ENCODE measurements around the gene TCF7L1. TPM values are rescaled to one million over a fixed set of nuclear protein-coding genes. Genes with fewer than 3 reads are reported as not detected.

The TCF7L1 gene
- polyA plus RNA-seq, 1 donor: 50.7 TPM

DNA sequence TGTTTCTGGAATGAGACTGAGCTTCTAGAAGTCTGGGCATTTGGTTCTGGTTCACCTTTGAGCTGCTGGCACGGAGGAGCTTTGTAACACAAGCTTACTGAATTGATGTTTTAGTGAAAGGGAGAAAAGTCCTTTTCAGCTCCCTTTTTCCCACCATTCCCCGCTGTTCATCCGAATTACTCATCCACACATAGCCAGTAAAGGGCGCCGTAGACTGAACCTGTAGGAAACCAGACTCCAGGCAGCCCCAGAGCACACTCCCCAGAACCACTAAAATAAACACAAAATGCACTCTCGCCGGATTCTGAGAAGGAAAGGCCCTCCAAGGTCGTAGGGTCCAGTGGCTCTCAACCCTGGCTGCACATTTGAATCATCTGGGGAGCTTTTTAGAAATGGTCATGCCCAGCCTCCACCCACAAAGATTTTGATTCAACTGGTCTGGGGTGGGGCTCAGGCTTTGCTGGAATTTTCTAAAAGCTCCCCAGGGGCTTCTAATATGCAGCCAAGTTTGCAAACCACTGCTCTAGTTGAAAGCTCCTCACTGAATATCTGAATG, 29.6 kb downstream of the TCF7L1 start:
- DNase-seq: peak; percentile 46

DNA sequence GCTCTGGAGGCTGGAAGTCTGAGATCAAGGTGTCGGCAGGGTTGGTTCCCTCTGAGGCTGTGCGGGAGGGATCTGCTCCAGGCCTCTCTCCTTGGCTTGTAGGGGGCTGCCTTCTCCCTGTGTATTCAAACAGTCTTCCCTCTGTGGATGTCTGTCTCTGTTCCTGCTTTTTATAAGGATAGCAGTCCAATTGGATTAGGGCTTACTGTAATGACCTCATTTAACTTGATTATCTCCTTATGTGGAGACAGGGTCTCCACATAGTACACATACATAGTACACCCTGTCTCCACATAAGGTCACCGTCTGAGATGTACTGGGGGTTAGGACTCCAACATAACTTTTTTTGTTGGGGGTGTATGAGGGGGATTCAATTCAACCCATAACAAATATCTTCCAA, 30.5 kb downstream of the TCF7L1 start:
- DNase-seq: no peak

DNA sequence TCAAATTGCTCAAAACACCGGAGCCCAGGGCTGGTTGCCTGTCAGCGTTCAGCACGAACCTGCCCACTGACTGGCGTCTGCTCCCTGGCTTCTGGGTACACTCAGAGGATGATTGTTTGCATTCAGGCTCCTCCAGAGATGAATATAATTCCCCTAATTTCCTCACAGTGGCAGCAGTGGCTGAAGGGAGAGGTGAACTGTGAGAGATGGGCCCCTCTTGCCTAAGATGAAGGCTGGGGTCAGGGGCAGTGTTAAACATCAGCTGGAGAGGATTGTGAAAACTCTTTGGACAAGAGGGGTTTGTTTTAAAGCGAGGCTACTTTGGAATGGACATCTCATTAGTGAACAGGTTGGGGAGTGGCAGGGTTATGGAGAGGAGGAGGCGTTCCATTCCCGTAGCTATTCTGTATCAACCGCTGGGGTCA, 31.0 kb downstream of the TCF7L1 start:
- DNase-seq: no peak

DNA sequence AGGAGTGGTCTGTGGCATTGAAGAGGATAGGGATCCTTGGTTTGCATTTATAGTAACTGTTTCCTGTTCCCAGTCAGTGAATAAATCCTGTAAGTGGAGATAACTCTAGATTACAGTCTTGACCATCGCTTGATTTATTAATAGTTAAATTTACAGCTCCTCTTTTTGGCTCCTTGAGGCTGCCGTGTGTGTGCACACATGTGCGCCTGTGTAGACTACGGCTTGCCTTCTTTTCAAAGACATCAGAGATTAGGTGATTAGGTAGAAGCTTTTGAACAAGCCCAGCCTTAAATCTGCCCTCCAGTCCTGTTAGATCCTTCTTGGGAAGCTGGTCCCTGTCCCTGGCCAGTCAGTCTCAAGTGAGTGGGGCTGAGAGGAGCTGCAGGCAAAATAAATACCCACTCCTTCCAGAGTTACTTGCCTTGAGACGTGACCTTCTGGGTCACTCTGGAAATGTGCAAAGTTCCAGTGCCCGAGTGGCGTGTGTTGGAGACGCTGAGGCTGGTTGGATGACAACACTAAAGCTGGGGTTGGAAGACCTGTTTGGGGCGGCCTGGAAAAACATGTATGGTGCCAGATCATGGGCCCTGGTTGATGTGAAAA, 32.0 kb downstream of the TCF7L1 start:
- DNase-seq: no peak

DNA sequence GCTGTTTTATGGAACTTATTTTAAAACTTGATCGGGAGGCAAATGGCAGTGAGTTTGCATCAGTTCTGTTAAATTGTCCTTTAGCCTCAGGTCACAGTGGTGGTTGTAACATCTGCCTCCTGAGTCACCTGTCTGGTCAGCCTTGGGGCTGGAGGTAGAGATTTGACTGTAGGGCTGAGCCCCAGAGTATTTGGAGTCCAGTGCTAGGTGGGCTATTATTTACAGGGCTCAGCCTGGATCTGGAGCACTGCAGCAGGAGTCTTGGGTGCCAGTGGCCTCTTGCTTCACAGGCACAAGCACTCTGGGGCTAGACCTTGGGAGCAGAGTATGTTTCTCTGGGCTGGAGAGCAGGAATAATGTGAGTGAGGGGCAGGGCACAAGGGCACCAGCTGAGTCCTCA, 32.8 kb downstream of the TCF7L1 start:
- no peak for DNase-seq

DNA sequence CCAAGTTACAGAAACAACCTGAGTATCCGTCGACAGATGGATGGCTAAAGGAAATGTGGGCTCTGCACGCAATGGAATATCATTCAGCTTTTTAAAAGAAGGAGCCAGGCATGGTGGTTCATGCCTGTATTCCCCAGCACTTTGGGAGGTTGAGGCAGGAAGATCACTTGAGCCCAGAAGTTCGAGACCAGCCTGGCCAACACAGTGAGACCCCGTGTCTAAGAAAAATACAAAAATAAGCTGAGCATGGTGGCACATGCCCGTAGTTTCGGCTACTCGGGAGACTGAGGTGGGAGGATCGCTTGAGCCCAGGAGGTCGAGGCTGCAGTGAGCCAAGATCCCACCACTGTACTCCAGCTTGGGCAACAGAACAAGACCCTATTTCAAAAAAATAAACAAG, 34.3 kb downstream of the TCF7L1 start:
- no peak for DNase-seq

DNA sequence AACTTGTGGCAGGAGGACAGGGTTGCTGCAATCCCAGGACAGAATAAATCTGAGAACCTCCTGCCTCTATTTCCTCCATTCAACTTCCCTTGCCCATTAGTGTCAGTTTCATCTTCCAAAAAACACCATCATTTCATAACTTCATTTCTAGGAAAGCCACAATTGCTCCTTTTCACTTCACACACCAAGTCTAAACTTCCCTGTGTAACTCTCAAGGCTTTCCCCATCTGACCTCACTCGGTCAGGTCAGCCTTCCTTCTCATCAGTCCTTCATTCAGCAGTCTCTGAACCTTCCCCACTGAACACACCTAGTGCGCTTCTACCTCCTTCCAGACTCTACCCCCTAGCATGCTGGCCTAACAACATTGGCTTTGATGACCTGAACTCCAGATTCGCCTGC, 35.8 kb downstream of the TCF7L1 start:
- DNase-seq: no peak

DNA sequence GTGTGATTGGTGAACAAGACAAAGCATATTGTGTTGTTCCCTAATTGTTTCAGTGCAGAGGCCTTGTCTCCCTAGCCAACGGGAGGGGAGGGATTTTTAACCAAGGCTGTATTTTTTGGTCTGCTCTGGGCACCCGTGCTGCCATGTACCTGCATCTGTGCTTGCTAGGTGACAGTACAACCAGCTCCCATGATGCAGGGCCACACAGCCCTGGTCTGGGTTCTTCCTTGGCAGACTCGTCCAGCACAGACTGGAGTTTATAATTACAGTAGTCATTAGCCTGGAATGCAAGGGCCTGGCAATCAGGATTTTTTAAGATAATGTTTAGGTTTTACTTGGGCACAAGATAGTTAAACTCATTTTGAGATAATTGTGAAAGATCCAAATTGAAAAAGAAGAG, 36.4 kb downstream of the TCF7L1 start:
- no peak for DNase-seq

DNA sequence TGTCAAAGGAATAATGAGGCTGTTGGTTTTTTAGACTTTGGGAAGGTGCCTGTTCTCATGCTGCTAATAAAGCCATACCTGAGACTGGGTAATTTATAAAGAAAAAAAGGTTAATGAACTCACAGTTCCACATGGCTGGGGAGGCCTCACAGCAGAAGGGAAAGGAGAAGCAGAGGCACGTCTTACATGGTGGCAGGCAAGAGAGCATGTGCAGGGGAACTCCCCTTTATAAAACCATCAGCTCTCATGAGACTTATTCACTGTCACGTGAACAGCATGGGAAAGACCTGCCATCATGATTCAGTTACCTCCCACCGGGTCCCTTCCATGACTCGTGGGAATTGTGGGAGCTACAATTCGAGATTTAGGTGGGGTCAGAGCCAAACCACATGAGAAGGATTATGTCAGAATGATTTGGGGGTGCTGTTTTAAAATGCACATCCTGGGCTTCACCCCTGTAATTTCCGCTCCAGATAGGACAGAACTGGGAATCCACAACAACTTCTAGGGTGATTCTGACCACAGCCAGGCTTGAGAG, 37.8 kb downstream of the TCF7L1 start:
- DNase-seq: no peak

DNA sequence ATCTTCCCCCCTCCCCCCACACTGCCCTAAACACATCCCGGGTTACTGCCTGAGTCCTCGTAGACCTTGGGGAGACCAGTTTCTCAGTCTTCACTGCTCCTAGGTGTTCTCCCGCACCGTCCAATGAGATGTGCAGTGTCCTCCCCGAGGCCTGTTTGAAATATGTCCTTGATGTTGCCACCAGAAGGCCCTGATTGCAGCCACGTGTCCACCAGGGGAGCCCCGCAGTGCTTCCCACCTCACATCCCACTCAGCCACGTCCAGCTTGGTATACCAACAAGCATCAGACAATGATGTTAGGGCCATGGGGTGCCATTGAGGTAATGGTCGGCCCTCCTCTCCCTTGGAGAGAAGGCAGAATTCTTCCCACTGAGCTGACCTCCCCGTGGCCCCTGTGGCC, 38.7 kb downstream of the TCF7L1 start:
- no peak for DNase-seq

DNA sequence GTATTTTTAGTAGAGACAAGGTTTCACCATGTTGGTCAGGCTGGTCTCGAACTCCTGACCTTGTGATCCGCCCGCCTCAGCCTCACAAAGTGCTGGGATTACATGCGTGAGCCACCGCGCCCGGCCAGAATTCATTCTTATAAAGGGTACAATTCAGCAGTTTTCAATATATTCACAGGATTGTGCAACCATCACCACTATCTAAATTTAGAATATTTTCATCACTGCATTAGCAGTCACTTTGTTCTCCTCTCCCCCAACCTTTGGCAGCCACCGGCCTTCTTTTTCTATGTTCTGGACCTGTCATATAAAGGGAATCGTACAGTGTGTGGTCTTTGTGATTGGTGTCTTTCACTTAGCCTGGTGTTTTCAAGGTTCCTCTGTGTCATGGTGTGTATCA, 40.7 kb downstream of the TCF7L1 start:
- DNase-seq: no peak

DNA sequence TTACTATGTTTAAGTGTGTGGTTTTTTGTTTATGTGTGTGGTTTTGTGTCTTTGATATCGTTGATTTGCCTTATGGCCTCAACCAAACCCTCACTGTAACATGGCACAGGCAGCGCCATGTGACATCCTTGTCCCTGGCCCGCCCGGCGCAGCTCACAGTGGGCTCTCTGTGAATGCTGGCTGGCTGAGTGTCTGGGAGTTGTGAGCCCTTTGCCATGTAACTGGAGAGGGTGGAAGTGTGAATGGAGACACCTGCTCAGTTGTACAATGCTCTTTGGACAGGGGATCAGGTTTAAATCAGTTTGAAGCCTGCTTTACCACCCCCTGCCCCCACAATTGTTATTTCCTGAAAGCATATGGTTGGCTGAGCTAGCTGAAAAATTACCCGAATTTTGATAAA, 41.8 kb downstream of the TCF7L1 start:
- DNase-seq: no peak

DNA sequence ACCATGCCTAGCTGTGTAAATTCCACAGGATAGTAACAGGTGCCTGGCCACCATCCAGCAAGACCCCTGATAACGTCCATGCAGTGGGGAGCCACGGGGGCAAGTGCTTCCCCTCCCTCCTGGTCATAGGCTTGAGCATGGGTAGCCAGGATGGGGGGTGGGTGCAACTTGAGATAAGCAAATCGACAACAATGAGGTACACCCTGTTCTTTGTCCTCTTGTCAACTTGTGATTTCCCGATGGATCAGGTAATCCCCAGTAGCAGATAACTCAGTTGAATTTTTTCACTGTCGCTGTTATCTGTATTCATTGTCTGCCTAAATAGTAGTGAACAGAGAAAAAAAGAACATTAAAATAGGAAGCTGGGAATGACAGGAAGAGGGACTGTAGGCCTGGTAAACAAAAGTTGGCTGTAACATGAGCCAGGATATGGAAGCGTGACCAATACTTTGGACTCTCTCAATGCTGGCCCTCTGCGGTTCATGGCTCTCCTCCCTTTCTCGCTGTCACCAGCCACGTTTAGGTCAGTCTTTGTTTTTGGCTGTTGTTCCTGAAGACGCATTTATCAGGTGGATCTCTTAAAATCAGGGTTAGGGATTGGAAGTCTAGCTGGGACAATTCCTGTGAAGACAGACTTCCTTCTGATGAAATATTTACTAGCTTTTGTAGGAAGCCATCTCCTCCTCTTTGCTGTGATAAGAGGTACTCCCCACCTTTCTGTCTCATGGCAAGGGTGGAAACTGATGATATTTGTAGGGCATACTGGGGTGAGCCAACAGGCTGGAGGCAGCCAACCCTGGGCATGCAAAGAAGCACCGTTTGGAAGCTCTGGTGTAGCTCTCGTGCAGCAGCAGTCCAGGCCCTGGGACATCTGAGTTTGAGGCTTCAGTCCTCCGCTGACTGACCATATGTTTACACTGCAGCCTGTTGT, 42.4 kb downstream of the TCF7L1 start:
- DNase-seq: peak; percentile 60

DNA sequence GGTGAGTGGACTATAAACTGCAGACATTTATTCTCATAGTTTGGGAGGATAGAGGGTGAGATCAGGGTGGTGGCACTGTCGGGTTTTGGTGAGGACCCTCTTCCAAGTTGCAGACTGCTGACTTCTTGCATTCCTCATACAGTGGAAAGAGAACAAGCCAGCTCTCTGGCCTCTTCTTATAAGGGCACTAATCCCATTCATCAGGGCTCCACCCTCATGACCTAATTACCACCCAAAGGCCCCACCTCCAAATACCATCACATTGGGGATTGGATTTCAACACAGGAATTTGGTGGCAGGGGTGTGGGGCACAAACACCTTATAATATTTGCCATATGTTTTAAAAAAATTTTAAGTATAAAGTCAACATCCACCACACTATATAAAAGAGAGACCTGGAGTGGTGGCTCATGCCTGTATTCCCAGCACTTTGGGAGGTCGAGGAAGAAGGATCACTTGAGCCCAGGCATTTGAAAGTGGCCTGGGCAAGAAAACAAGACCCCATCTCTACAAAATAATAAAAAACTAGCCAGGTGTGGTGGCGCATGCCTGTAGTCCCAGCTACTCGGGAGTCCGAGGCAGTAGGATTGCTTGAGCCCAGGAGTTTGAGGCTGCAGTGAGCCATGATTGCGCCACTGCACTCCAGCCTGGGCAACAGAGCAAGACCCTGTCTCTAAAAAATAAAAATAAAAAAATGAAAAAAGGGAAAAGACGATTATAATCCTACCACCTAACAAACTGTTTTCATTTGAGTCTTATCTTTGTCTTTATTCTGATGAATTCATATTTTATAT, 44.0 kb downstream of the TCF7L1 start:
- DNase-seq: no peak

DNA sequence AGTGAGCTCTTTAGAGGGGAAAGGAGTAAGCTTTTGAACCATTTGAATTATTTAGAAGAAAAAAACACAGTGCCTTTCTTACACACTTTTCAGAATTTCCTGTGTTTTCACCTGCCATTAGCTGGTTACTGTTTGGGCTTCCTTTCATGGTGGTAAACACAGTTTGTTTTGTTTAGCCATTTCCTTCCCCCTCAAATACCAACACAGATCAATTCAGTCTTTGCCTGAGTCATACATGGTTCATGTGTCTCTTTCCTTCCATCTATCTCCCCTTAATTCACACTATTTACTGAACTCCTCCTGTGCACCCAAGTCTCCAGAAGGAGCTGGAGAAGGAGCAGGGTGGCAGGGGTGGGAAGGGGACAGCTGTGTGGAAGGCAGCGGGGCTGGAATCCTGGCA, 45.0 kb downstream of the TCF7L1 start:
- no peak for DNase-seq

DNA sequence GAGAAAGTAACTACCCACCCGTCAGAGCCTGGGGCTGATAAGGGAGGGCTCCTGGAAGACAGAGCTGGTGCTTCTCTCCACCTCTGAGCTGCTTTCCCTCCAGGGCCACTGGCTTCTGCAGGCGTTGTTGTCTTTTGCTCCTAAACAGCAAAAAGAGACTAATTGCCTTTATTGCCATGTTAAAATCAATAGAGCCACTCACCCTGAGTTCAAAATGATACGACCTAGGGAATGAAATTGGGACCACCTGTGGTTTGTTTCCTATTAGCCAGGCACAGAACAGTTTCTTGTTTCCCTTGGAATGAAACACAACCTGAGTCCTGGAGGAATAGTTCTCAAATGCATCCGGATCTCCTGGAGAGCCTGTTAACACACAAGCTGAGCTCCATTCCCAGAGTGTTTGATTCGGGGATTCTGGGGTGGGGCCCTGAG, 45.8 kb downstream of the TCF7L1 start:
- DNase-seq: no peak

DNA sequence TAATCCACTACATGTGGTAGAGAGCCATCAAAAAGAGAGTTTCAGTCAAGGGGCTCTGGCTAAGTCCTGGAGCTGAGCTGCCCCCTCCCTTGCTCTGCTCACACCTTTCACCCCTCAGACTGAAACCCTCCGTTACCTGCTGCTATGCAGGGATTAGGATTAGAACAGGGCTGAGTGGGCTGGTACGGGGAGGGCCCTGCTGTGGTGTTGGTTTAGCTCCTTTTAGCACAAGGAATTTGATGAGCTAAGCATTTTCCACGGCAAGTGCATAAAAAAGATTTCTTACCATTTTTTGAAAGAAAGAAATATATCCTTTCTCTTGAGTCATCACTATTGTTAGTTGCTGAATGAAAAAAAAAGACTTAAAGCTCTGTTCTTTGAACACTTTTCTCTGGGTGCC, 46.3 kb downstream of the TCF7L1 start:
- no peak for DNase-seq

DNA sequence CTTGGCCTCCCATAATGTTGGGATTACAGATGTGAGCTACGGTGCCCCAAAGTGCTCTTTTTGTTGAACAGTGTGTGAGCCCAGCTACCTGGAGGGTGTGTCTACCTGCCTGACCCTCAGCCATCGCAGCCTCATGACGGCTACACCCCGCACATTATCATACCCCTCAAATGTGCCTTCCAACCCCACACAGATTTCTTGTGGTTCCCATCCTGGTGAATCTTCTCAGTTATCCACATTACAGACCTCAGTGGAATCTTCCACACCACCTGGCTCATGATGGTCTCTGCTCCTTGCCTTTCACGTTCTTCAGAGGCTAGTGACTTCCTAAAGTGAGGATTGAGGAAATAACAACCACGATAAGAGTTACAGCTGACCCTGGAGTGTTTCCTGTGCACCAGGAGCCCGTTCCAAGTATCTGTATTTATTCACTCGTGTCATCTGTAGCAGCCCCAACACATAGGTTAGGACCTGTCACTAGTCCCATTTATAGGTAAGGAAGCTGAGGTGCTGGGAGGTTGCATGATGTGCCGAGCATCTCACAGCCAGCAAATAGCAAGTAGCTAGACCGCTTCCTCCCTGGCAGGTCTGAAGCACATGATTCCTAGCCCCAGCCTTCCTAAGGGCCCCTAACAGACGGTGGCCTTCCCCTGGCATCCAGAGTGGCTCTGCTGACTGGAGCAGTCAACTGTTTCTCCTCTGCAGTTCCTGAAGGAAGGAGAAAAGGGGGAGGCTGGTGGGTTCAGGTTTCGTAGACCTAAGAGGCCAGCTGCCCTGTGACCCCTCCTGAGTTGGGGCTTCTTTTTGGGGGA, 47.3 kb downstream of the TCF7L1 start:
- DNase-seq: no peak

DNA sequence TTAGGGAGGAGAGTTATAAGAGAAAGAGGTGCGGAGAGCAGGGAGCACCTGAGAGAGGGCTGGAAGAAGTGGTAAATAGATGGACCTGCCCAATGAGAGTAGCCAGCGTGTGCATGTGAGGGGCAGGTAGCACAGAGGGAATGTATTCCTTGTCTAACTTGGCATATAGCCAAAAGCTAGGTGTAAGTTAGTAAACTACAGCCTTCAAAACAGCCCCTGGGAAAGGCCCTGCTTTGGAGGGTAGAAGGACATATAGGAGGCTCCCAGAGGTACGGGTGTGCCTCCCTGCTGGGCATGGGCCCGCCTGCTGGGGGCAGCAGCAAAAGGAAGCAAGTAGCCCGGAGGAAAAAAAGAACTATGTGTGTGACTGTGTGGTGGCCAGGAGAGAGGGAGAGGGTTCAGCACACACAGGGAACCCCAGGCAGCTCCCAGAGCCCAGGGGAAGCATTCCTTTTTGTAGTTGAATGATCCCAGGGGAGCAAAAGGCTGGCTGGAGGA, 48.0 kb downstream of the TCF7L1 start:
- no peak for DNase-seq

DNA sequence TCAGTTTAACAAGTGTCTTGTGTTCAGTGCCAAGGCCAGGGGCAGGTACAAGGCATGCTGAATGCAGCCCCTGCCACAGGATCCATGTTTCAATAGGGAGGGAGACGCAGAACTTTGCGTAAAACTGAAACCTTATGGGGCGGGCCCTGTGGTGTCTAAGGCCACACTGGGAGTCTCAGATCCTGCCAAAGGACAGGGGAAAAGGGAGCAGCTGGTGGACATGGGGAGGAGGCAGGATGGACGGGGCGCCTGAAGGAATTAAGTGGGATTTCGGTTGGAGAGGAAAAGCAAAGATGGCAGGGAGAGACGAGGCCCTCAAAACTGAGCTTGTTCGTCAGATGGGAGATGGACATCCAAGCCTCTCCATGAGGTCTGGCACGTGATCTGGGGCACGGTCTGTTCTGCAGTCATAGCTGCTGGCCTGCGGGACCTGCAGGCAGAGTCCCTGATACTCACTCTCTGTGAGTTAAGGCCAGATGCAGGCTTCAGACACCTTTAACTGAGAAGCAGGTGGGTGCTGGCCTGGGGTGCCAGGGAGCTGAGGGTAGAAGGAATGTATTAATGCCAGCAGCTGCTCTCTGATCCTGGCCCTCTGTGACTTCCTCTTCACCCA, 48.8 kb downstream of the TCF7L1 start:
- DNase-seq: no peak

DNA sequence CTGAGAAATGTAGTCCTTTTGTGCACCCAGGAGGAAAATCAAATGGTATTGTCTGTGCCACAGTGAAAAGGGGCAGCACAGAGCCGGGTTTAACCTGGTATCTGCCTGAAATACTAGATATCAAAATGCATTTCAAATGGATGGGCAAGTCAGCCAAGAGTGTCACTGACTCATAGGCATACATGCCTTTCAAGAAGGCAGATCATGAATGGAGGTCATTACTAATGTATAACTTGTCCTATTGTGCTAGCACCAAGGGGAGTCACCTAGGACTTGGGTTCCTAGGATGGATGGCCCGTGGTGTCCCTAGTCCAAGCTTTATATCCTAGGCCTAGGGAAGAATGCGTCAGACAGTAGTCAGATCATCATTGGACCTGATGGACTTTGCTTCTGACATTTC, 49.9 kb downstream of the TCF7L1 start:
- no peak for DNase-seq

Data from left kidney (tissue), 2 donors.